GM20431 (cell line): Measurements from ENCODE around the gene GPT2.
"Not testable (repeated sequence)": the region's sequence is repeated elsewhere in the genome, so short reads cannot be mapped to it uniquely, and the experiment has no call there.

Experiments used
- in situ Hi-C: fragments of 300-500 bp; cut with MseI, MboI; formaldehyde crosslinking; loops from one replicate; pipeline ENCODE4 v1.15.0; 2020; ENCODE audit warnings: low sequenced_read_pairs; ENCODE audit not compliant: unreplicated experiment

GPT2 gene

DNA sequence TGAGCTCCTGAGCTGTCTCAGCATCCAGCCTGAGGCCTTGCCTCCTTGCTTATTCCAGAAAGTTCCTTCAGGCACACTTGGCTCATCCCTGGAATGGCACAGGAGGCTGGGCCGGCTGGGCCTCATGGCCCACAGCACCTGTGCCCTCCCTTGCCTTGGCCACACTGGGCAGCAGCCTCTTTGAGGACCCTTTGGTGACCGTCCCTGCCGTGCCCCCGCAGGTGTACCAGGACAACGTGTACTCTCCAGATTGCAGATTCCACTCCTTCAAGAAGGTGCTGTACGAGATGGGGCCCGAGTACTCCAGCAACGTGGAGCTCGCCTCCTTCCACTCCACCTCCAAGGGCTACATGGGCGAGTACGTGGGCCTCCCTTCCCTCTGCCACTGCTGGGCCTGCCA is 34.2 kb downstream of the GPT2 start:
- in situ Hi-C loops: no loop called here

DNA sequence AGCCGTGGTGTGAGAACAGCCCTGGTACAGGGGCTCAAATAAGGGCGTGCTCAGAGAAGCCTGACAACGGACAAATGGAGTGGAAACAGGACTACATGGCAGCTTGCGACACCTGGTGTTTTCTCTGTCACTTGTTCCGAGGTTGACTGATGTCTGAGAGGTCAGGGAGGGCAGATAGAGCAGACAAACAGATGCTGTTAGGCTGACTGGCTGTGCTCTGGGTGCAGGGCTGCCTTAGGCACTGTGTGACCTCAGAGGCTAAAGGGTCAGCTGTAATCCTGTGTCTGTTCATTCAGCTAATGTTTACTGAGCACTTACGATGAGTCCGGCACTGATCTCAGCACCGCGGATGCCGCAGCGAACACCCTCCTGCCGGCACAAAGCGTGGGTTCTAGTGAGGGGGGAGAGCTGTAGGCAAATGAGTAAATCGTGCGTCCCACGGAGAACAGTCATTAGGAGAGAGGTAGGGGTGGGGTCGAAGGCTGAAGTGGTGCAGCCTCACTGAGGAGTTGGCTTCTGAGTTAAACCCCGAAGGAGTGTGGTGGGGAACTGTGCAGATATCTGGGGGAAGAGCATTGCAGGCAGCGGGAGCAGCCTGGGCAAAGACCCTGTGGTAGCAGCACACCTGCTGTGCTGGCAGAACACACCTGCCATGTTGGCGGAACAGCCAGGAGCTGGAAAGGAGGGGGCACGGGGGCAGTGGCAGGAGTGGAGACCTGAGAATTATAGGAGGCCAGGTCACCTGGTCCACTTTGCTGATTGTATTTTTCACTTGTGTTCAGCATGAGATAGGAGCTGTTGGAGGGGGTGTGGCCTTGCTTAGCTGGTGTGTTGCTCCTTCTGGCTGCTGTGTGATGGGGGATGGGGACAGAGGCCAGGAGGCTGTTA is 35.0 kb downstream of the GPT2 start:
- in situ Hi-C loops: no loop called here

DNA sequence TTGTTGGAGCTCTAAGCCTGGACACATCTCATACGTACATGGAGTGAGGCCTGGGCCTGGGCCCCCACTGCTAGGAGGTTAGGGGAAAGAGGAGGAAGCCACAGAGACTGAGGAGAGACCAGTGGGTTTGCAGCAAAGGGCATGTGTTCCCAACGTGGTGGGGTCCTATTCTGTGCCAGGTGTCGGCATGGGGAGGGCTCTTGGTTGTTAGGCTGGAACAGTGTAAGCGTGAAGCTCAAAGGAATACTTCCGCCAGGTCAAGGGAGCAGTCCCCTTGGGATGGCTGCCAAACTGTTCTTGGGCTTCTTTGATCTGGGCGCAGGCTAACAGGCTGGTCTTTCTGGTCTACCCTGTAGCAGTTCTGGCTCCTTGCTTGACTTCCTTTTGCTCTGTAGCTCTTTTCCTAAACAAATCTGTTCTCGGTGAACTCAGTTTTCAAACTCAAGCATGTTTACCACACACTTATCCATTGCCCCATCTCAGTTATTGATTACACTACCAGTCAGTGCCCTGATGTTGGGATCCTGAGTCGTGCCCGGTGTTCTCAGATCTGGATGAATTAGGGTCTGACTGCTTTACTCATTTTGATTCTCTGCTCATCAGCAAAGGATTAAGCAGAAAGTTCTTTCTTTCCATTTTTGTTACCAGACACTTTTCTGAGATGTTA is 36.4 kb downstream of the GPT2 start:
- in situ Hi-C loops: no loop called here

DNA sequence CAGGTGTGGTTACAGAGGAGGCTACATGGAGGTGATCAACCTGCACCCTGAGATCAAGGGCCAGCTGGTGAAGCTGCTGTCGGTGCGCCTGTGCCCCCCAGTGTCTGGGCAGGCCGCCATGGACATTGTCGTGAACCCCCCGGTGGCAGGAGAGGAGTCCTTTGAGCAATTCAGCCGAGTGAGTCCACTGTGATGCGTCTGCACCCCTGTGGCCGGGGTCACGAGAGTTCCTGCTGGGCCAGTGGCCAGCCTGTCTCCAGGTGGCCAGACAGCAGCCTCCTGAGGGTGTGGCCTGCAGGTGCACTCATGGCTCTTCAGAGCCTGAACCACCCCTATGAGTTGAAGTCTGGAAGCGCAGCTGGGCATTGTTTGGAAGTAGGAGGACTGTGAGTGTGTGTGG is 38.1 kb downstream of the GPT2 start:
- in situ Hi-C loops: no loop called here

DNA sequence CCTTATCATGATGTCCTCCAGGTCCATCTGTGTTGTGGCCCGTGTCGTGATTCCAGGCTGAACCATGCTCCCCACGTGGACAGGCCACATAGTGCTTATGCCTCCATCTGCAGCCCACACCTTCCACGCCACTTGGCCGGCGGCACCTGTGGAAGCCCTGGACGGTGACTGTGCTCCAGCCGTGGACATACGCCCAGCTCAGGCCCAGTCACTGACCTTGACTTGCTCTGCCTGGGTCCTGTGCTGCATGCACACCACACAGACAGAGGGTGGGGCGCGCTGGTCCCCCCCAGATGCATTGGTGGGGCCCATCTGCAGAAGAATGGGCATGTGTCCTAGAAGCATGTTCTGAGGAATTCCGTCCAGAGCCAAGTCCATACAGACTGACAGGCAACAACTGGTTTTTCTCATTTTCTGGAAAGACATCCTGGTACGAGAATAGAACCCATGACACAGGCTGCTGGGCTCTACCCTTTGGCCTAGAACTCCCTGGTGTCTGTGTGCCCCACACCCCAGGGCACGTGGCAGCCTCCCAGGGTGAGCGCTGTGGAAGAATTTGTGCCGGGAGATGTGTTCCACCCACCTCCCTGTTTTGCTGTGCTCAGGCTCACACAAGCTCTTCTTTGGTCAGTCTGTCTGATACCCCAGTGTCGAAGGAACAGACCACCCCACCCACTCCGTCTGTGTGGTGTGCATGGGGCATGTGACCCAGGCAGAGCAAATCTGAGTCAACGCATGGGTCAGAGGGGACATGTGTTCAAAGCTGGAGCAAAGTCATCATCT is 39.5 kb downstream of the GPT2 start:
- in situ Hi-C loops: no loop called here

DNA sequence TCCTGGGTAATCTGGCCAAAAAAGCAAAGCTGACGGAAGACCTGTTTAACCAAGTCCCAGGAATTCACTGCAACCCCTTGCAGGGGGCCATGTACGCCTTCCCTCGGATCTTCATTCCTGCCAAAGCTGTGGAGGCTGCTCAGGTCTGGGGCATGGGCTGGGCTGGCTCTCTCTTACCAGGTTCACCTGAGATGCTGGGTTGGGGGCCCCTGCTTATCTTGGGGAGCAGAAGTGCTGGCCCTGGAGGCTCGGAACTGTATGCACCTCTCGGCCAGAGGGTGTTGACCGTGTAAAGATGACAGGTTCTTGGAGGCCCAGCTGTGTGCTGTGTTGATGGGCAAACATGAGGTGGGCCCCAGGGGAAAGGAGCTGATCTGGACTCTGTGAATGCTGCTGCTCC is 40.2 kb downstream of the GPT2 start:
- in situ Hi-C loops: no loop called here

DNA sequence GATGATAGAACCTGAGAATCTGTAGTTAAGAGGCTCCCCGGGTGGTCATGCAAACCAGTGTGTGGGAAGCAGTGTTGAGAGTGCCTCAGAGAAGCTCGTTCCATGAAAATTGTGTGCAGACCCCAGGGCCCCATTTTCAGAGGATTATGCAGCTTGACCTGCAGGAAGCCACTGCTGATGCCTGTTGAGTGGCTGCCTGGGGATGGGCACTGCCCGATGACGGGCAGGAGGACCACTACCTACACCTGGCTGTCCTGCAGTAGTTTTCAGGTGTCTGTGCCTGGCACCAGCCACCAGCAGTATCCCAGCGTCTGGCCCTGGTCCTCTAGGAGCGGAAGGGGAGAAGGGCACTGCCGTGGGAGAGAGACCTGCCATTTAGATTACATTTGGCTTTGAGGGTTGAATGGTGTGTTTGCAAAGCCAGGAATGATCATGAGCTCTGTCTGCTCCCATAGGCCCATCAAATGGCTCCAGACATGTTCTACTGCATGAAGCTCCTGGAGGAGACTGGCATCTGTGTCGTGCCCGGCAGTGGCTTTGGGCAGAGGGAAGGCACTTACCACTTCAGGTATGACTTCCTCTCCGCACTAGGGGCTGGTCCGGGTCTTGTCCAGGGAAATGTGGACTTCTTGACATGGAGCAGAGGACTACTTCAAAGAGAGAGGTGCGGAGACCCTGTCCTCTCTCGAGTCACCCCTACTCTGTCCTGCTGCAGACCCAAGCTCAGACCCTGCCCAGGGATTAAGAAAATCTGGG is 42.5 kb downstream of the GPT2 start:
- in situ Hi-C loops: no loop called here

DNA sequence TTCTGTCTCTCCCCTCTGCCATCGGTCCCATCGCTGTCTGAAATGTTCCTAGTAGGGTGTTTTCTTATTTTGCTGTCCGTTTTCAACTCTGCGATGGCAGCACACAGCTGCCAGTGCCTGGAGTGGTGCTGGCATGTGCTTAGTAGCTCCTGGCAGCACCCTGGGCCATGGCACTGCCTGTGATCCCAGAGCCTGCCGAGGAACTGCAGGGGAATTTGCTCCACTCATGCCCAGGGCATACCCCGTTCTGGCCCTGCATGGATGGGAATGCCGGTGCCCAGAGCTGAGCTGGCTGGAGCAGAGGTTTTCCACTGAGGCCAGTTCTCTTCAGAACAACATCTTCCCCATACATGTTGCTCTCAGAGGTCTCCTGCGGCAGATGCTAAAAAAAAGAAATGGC is 43.1 kb downstream of the GPT2 start:
- in situ Hi-C loops: no loop called here

DNA sequence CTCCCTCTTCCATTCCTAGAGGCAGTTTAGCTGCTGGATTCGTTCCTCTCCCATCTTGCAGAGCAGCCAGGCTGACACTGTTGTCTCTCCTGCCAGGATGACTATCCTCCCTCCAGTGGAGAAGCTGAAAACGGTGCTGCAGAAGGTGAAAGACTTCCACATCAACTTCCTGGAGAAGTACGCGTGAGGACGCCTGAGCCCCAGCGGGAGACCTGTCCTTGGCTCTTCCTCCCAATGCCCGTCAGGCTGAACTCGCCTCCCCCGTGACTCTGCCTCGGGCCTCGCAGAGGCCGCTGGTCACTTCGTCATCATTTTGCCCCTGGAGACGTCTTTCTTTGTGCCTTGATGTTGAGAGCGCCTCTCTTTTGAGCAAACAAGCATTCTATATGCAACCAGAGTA is 44.6 kb downstream of the GPT2 start:
- in situ Hi-C loops: no loop called here

DNA sequence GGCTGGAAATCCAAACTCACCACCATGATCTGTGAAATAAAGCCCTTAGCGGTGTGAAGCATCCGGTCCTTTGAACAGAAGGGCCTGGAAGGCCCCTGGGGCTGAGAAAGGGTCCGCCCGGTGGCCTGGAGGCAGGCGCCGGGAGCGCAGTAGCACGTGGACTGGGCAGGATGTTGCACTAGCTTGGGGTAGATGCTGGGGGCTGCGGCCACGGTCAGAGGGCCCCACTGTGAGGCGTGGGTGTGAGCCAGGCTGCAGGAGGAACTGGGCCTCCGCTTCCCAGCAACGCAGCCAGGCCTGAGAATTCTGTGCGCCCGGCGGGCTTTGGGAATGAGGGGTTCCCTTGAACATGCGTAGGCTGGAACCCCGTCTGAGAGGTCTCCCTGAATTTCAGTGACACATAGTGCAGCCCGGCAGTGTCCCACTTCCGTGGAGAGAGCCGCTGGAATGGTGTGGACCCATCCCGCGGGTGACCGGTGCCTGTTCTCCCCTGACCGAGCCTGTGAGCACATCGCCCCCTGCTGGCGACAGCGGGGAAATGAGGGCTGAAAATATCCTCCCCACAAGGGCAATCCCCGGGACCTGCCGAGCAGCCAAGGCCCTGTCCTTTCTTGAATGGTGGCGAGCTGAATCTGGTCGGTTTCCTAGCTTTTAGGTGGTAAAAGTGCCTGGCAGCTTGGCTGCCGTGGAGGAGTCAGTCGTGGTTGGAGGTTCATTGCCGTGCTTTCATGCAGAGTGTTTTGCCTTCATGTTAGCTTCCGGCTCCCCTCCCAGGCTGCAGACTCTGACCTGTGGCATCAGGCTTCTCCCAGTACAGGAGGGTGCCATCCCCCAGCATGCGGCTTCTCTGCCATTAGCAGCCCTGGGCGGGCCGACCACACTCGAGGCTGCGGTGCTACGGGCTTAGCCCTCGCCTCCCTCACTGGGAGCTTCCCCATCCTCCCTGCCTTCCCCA is 45.5 kb downstream of the GPT2 start:
- in situ Hi-C loops: no loop called here

DNA sequence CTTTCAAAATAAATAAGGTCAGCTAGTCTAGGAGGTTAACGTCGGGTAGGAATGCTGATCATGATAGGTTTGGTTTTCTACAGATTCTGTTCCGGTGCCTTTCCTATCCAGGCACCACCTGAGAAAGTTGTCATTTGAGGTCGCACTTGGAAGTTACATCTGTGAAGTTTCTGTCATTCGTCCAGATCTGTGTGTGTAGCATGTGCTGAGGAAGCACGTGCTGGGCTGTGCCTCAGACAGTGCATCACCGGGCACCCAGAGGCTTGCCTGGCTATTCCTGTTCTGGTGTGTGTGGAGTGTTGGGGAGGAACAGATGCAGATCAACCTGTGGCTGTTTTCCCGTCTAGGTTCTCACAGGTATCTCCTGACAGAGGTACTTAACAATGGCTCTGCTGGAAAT is 46.7 kb downstream of the GPT2 start:
- in situ Hi-C loops: no loop called here

DNA sequence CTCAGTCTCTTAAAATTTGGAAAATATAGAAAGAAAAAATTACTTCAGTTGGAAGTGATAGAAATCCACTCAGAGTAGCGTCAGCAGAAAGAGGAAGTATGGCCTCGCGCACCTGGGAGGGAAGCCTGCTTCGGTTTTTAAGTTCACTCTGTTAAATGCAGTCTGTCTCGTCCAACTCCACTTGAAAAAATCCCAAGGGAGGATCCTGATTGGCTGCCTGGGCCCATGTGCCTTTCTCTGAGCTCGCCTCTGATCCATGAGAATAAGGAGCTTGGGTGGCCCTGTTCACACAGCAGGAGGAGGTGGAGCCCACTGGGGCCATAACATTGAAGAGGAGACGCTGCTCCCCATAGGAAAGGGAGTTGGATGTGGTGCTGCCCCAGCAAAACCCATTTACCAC is 48.6 kb downstream of the GPT2 start:
- in situ Hi-C loops: no loop called here

DNA sequence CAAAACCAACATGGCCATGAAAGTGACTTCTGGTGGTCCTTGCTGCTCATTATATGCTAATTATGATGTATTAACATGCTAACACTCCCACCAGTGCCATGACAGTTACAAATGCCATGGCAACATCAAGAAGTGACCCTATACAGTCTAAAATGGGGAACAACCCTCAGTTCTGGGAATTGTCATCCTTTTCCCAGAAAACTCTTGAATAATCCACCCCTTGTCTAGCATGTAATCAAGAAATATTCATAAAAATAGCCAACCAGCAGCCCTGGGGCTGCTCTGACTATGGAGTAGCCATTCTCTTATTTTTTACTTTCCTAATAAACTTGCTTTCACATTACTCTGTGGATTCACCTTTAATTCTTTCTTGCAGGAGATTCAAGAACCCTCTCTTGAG is 53.4 kb downstream of the GPT2 start:
- in situ Hi-C loops: no loop called here

DNA sequence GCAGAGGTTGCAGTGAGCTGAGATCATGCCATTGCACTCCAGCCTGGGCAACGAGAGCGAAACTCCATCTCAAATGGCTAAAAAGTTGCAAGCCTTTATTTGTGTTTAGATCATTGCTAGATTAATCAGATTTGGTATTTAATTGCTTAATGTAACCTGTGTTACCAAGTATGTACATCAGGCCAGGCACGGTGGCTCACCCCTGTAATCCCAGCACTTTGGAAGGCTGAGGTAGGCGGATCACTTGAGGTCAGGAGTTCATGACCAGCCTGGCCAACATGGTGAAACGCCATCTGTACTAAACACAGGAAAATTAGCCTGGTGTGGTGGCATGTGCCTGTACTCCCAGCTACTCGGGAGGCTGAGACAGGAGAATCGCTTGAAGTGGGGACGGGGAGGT is 60.6 kb downstream of the GPT2 start:
- in situ Hi-C loops: not testable (repeated sequence)

DNA sequence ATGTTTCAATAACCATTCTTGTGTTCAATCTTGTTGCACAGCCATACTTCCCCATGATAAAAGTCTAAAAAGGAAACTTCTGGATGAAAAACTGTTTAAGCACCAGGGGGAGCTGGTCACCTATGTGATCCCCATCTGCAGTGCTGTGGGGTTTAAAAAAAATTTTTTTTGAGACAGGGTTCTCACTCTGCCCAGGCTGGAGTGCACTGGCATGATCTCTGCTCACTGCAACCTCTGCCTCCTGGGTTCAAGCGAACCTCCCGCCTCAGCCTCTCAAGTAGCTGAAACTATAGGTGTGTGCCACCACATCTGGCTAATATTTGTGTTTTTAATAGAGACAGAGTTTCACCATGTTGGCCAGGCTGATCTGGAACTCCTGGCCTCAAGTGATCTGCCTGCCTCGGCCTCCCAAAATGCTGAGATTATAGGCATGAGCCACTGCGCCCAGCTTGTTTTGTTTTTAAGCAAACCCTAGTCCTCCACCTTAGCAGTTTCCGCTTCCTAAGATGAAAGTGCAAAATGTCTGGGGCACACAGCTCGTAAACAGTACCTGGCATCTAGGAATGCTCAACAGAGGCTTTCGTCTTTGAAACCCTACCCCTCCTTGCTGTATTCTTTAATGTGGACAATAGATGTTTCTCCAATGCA is 63.9 kb downstream of the GPT2 start:
- in situ Hi-C loops: no loop called here

DNA sequence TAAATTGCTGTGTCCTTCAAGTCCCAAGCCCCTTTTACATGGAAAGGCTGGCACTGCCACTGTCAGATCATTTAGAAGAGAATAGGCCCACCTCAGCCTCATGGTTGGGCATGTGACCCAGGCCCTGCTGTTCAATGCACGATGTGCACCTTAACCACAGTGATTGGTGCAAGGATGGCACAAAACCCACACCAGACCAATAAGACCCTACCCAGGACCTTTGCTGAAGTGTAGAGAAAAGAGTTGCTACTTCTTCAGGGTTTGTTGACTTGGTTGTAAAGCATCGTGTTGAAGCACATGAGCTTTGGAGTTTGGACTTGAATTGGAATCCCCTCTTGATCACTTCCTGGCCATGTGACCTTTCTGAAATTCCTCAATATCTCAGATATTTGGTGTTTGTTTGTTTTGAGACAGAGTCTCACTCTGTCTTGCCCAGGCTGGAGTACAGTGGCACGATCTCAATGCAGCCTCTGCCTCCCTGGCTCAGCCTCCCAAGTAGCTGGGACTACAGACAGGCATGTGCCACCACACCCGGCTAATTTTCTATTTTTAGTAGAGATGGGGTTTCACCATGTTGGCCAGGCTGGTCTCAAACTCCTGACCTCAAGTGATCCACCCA is 64.5 kb downstream of the GPT2 start:
- in situ Hi-C loops: no loop called here

DNA sequence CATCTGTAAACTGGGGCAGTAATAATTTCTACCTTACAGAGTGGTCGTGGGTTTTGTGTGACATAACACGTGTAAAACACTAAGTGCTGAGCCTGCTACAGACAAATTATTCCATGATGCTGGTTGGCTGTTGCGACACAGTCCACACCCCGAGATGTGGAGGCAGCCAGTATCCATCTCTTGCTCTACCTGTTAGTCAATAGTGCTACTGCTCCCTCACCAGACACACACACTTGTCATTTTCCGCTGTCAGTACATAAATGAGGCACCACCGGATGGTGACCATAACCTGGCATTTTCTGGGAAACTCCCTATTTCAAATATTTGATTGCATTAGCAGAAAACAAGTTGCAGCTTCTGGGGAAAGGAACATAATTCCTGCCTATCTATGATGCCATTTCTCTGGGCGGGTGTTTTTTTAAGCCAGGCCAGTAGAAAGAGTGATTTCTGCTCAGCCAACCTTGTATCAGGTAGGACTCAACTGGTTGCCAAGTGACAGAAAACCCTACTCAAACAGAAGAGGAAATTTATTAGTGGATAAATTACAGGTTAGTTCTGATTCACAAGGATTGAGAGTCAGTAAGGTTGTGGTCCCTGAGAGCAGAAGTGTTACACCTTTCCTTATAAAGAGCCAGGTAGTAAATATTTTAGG is 65.2 kb downstream of the GPT2 start:
- in situ Hi-C loops: no loop called here

DNA sequence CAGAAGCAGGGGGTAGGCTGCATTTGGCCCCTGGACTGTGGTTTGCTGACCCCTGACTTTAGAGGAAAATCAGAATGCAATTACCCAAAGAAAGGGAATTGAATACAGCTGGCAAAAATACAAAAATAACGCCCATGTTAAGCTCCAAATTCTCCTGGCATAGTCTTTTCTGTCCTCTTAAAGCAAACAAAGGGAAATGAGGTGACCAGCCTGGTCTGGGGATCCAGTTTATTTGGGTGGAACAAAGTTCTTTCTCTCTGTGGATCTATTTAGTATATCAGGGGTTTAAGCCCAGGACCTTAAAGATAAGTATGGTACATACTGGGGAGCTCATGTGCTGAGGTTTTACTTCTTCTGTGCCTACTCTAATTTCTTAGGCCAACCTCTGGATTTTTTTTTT is 65.8 kb downstream of the GPT2 start:
- in situ Hi-C loops: loop anchor here (25.0 kb wide), 2 partner anchors 187 to 1212 kb away; partner anchors contain the start of genes ABCC12 and NETO2
